ENCODE results near the gene LAMC2.
"Not testable (repeated sequence)": the region's sequence is repeated elsewhere in the genome, so short reads cannot be mapped to it uniquely, and the experiment has no call there.

DNA sequence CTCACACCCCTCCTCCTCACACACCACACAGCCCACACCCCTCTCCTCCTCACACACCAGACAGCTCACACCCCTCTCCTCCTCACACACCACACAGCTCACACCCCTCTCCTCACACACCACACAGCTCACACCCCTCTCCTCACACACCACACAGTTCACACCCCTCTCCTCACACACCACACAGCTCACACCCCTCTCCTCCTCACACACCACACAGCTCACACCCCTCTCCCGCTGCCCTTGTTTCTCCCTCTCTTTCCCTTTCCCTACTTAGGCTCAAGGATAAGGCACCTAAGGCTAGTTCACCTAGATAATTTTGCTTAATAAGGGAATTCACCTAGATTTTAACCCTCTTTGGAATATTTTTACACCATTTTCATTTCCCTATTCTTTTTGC is 36.0 kb upstream of the LAMC2 start:
- TF ChIP-seq CTCF (optimal IDR thresholded peaks at IDR 0.05 in 1 of 3, IDR thresholded peaks at IDR 0.05 in 1 of 3, conservative IDR thresholded peaks at IDR 0.05 in 1 of 3; ENCODE audit: extremely low read depth in 1 of 3, insufficient read depth in 2 of 3, low read length in 3 of 3); EZH2 (IDR thresholded peaks at IDR 0.05; ENCODE audit: low read length): not testable (repeated sequence)
